ENCODE results near the gene FRYL.

GRCh38 chr4:48692044-48692443 lies 88.0 kb downstream of the FRYL start:
- TF ChIP-seq RORA (CRISPR knock-in tag; IDR thresholded peaks at IDR 0.05) (no peak), KAT7 (CRISPR knock-in tag; IDR thresholded peaks at IDR 0.05; ENCODE audit: borderline replicate concordance) (no peak), THAP11 (CRISPR knock-in tag; IDR thresholded peaks at IDR 0.05) (no peak), PHB2 (IDR thresholded peaks at IDR 0.05; ENCODE audit: partially characterized antibody) (no peak), ZNF263 (CRISPR knock-in tag; IDR thresholded peaks at IDR 0.05) (no peak), FUBP1 (CRISPR knock-in tag; IDR thresholded peaks at IDR 0.05; ENCODE audit: borderline replicate concordance) (no peak), CHD4 (IDR thresholded peaks at IDR 0.05; ENCODE audit: borderline replicate concordance, low read length) (no peak), STAT6 (CRISPR knock-in tag; IDR thresholded peaks at IDR 0.05; ENCODE audit: borderline replicate concordance) (no peak), EZH2 (conservative IDR thresholded peaks at IDR 0.05; ENCODE audit: low read depth, low read length) (no peak), SMAD3 (CRISPR knock-in tag; IDR thresholded peaks at IDR 0.05) (no peak), ZNF124 (CRISPR knock-in tag; IDR thresholded peaks at IDR 0.05) (no peak)

All from HepG2 (cell line).